Smooth muscle cell (in vitro differentiated cells): ENCODE data around the gene ELK1. TPM values are rescaled to one million over a fixed set of nuclear protein-coding genes. Genes with fewer than 3 reads are reported as not detected.

Experiments used
- DNase-seq: peaks from one replicate; lab custom pipeline; 2025; ENCODE audit not compliant: unreplicated experiment; lab: John Stamatoyannopoulos, UW
- H2AFZ ChIP-seq: fragments of 200-600 bp; sonication (generic); 2 replicates; pipeline ENCODE4 v1.6.0; 2016; ENCODE audit warnings: antibody characterized with exemption, low read depth, mild to moderate bottlenecking
- H3F3A ChIP-seq: fragments of 200-600 bp; sonication (generic); 2 replicates; pipeline ENCODE4 v1.6.0; 2017; ENCODE audit warnings: antibody characterized with exemption, low read depth
- H3K27ac ChIP-seq: fragments of 200-600 bp; sonication (generic); 2 replicates; pipeline ENCODE4 v1.5.1; 2016; ENCODE audit warnings: low read depth, mild to moderate bottlenecking
- H3K27me3 ChIP-seq: fragments of 200-600 bp; sonication (generic); 2 replicates; pipeline ENCODE4 v1.6.1; 2016; ENCODE audit warnings: low read depth, mild to moderate bottlenecking
- H3K36me3 ChIP-seq: fragments of 200-600 bp; sonication (generic); 2 replicates; pipeline ENCODE4 v1.5.1; 2016; ENCODE audit warnings: low read depth
- H3K4me1 ChIP-seq: fragments of 200-600 bp; sonication (generic); 2 replicates; pipeline ENCODE4 v1.5.1; 2016; ENCODE audit warnings: low read depth
- H3K4me2 ChIP-seq: fragments of 200-600 bp; sonication (generic); 2 replicates; pipeline ENCODE4 v1.6.0; 2016; ENCODE audit warnings: mild to moderate bottlenecking
- H3K4me3 ChIP-seq: fragments of 200-600 bp; sonication (generic); 2 replicates; pipeline ENCODE4 v1.5.1; 2016; ENCODE audit warnings: mild to moderate bottlenecking
- H3K79me2 ChIP-seq: fragments of 200-600 bp; sonication (generic); 2 replicates; pipeline ENCODE4 v1.6.0; 2016; ENCODE audit warnings: low read depth, mild to moderate bottlenecking
- H3K9ac ChIP-seq: fragments of 200-600 bp; sonication (generic); 2 replicates; pipeline ENCODE4 v1.6.0; 2016; ENCODE audit warnings: low read depth
- H3K9me3 ChIP-seq: fragments of 200-600 bp; sonication (generic); replicated peaks from 2 replicates; pipeline ENCODE4 v1.5.1; 2016; ENCODE audit warnings: low read depth
- H4K20me1 ChIP-seq: fragments of 200-600 bp; sonication (generic); 2 replicates; pipeline ENCODE4 v1.6.0; 2016; ENCODE audit warnings: low read depth
- CTCF ChIP-seq: fragments of 200-600 bp; sonication (generic); IDR thresholded peaks from 2 replicates; pipeline ENCODE4 v1.5.1; 2017; ENCODE audit warnings: borderline replicate concordance, mild to moderate bottlenecking, antibody characterized with exemption; ENCODE audit not compliant: insufficient read depth, poor library complexity, severe bottlenecking
- WGBS: methylation state at CpG from one replicate; pipeline ENCODE4 v1.1.7; 2016; ENCODE audit warnings: low lambda C conversion rate; 5-methylcytosine and 5-hydroxymethylcytosine counted together
- polyA plus RNA-seq: library from polyadenylated mRNA; unstranded; fragments of >200 nt; fragmentation: Nextera tagmentation; extraction: Ambion mirVana; gene quantifications from 2 replicates; pipeline ENCODE4 v1.2.1, GENCODE V29; 2016
- total RNA-seq: library from RNA; depleted of rRNA; stranded (reverse); fragments of >200 nt; gene quantifications from 2 replicates; pipeline ENCODE4 v1.2.3, GENCODE V29; 2014

The ELK1 gene
- total and polyA plus RNA-seq, 2 experiments from 2014 or later = 21.1 to 33.2 TPM

- Histone ChIP-seq H2AFZ (no peak overlapping the region), H3K36me3 (no peaks in the 10 kb centered on the region), H3K9me3 (no peaks in the 10 kb centered on the region), H3K79me2 (peaks cover 15% of the 10 kb centered on the region), H3K27ac (no peak overlapping the region), H4K20me1 (peaks cover 17% of the 10 kb centered on the region), H3K4me1 (no peaks in the 10 kb centered on the region), H3F3A (no peaks in the 10 kb centered on the region), H3K4me2 (peak overlapping the region; percentile 83), H3K4me3 (peak overlapping the region; percentile 6), H3K9ac (no peak overlapping the region), H3K27me3 (no peaks in the 10 kb centered on the region)
- DNase-seq = no peak
- no peak for TF ChIP-seq CTCF
- 91% methylated on average over 2 of the region's 2 CpGs for WGBS
These were observed 2.0 kb downstream of the ELK1 start for GRCh38 chrX:47648376-47648775.

- Histone ChIP-seq H3K4me2 (no peak overlapping the region), H3K27ac (peak overlapping the region; percentile 4), H3F3A (no peaks in the 10 kb centered on the region), H2AFZ (no peak overlapping the region), H3K36me3 (no peaks in the 10 kb centered on the region), H4K20me1 (peaks cover 19% of the 10 kb centered on the region), H3K9ac (no peak overlapping the region), H3K9me3 (no peaks in the 10 kb centered on the region), H3K4me3 (no peak overlapping the region), H3K4me1 (no peaks in the 10 kb centered on the region), H3K79me2 (peaks cover 15% of the 10 kb centered on the region), H3K27me3 (no peaks in the 10 kb centered on the region)
- TF ChIP-seq CTCF = no peak
- WGBS = 75% methylated on average over 6 of the region's 6 CpGs
- DNase-seq = no peak
These were observed 3.7 kb downstream of the ELK1 start for GRCh38 chrX:47646636-47647035.

GRCh38 chrX:47645530-47645929 lies 4.8 kb downstream of the ELK1 start:
- no peaks in the 10 kb centered on the region for H3K36me3 ChIP-seq
- no peak overlapping the region for H3K9ac ChIP-seq
- H3K4me3 ChIP-seq = no peak overlapping the region
- H3K27ac ChIP-seq = no peak overlapping the region
- TF ChIP-seq CTCF = no peak
- no peaks in the 10 kb centered on the region for H3K4me1 ChIP-seq
- H4K20me1 ChIP-seq = peaks cover 19% of the 10 kb centered on the region
- H2AFZ ChIP-seq = no peak overlapping the region
- H3F3A ChIP-seq = no peaks in the 10 kb centered on the region
- DNase-seq = no peak
- peaks cover 15% of the 10 kb centered on the region for H3K79me2 ChIP-seq
- H3K27me3 ChIP-seq = no peaks in the 10 kb centered on the region
- no peak overlapping the region for H3K4me2 ChIP-seq
- H3K9me3 ChIP-seq = no peaks in the 10 kb centered on the region
- 81% methylated on average over 10 of the region's 10 CpGs for WGBS

GRCh38 chrX:47644557-47645091 lies 5.7 kb downstream of the ELK1 start:
- DNase-seq = no peak
- no peaks in the 10 kb centered on the region for H3K27me3 ChIP-seq
- WGBS = 71% methylated on average over 12 of the region's 12 CpGs
- peak; percentile 40 for TF ChIP-seq CTCF
- H3K27ac ChIP-seq = no peak overlapping the region
- no peaks in the 10 kb centered on the region for H3K9me3 ChIP-seq
- H3K4me1 ChIP-seq = no peaks in the 10 kb centered on the region
- no peak overlapping the region for H3K4me2 ChIP-seq
- no peaks in the 10 kb centered on the region for H3K36me3 ChIP-seq
- H3K79me2 ChIP-seq = peaks cover 15% of the 10 kb centered on the region
- H3F3A ChIP-seq = no peaks in the 10 kb centered on the region
- H3K9ac ChIP-seq = no peak overlapping the region
- peaks cover 19% of the 10 kb centered on the region for H4K20me1 ChIP-seq
- H2AFZ ChIP-seq = no peak overlapping the region
- no peak overlapping the region for H3K4me3 ChIP-seq
